H9 (cell line): ENCODE measurements around the gene TUBD1. TPM values are rescaled to one million over a fixed set of nuclear protein-coding genes. Genes with fewer than 3 reads are reported as not detected.
A peak's percentile ranks its signal among the peaks of the same experiment; 100 is the strongest.

Experiments
- DNase-seq: peaks from one replicate; pipeline ENCODE4 v3.0.0-alpha.2; 2017
- H2AFZ ChIP-seq: one replicate; pipeline ENCODE4 v1.6.1; 2013; ENCODE audit warnings: mild to moderate bottlenecking, low read length, control low read depth, moderate library complexity
- H2AK5ac ChIP-seq: 2 replicates; pipeline ENCODE4 v1.6.1; 2013; ENCODE audit warnings: low read length, control low read depth, mixed read lengths; ENCODE audit not compliant: insufficient read length
- H2BK120ac ChIP-seq: one replicate; pipeline ENCODE4 v1.6.1; 2013; ENCODE audit warnings: low read depth, mild to moderate bottlenecking, low read length, control low read depth, inconsistent platforms; ENCODE audit not compliant: poor library complexity, severe bottlenecking
- H2BK12ac ChIP-seq: 2 replicates; pipeline ENCODE4 v1.6.1; 2013; ENCODE audit warnings: low read length, control low read depth, mixed read lengths, low read depth; ENCODE audit not compliant: insufficient read length
- H2BK15ac ChIP-seq: 2 replicates; pipeline ENCODE4 v1.6.1; 2013; ENCODE audit warnings: low read depth, low read length, control low read depth
- H2BK20ac ChIP-seq: one replicate; pipeline ENCODE4 v1.6.1; 2013; ENCODE audit warnings: low read depth, mild to moderate bottlenecking, low read length, control low read depth, inconsistent platforms; ENCODE audit not compliant: poor library complexity, severe bottlenecking
- H2BK5ac ChIP-seq: 2 replicates; pipeline ENCODE4 v1.6.1; 2013; ENCODE audit warnings: low read length, control low read depth, mixed read lengths; ENCODE audit not compliant: insufficient read length
- H3K14ac ChIP-seq: 2 replicates; pipeline ENCODE4 v1.6.1; 2013; ENCODE audit warnings: low read length, control low read depth; ENCODE audit not compliant: insufficient read depth
- H3K18ac ChIP-seq: 2 replicates; pipeline ENCODE4 v1.6.1; 2013; ENCODE audit warnings: low read depth, mild to moderate bottlenecking, mixed read lengths, low read length, control low read depth; ENCODE audit not compliant: insufficient read length
- H3K23ac ChIP-seq: 2 replicates; pipeline ENCODE4 v1.6.1; 2013; ENCODE audit warnings: low read length, control low read depth, mixed read lengths, low read depth; ENCODE audit not compliant: insufficient read length
- H3K23me2 ChIP-seq: 2 replicates; pipeline ENCODE4 v1.6.1; 2013; ENCODE audit warnings: low read depth, mild to moderate bottlenecking, mixed read lengths, low read length, control low read depth; ENCODE audit not compliant: insufficient read length, poor library complexity, severe bottlenecking
- H3K27ac ChIP-seq: 2 replicates; pipeline ENCODE4 v1.5.1; 2013; ENCODE audit warnings: low read length, control low read depth, mixed read lengths, low read depth; ENCODE audit not compliant: insufficient read length
- H3K27me3 ChIP-seq: 2 replicates; pipeline ENCODE4 v1.6.1; 2013; ENCODE audit warnings: low read length, control low read depth, inconsistent platforms; ENCODE audit not compliant: insufficient read depth
- H3K4ac ChIP-seq: 2 replicates; pipeline ENCODE4 v1.6.1; 2013; ENCODE audit warnings: low read depth, mild to moderate bottlenecking, control low read depth, inconsistent platforms, low read length, moderate library complexity
- H3K4me1 ChIP-seq: 2 replicates; pipeline ENCODE4 v1.6.1; 2013; ENCODE audit warnings: low read length, control low read depth, inconsistent platforms; ENCODE audit not compliant: insufficient read depth
- H3K4me2 ChIP-seq: 2 replicates; pipeline ENCODE4 v1.6.1; 2013; ENCODE audit warnings: low read length, control low read depth, mixed read lengths; ENCODE audit not compliant: insufficient read length, insufficient read depth
- H3K56ac ChIP-seq: 2 replicates; pipeline ENCODE4 v1.6.1; 2013; ENCODE audit warnings: low read depth, mild to moderate bottlenecking, mixed read lengths, low read length, control low read depth; ENCODE audit not compliant: insufficient read length
- H3K79me1 ChIP-seq: 2 replicates; pipeline ENCODE4 v1.6.1; 2013; ENCODE audit warnings: low read depth, mild to moderate bottlenecking, moderate library complexity, low read length, control low read depth, inconsistent platforms; ENCODE audit not compliant: insufficient read depth, poor library complexity, severe bottlenecking
- H3K79me2 ChIP-seq: 2 replicates; pipeline ENCODE4 v1.6.1; 2013; ENCODE audit warnings: low read length, control low read depth, inconsistent platforms; ENCODE audit not compliant: insufficient read depth
- H3K9ac ChIP-seq: 2 replicates; pipeline ENCODE4 v1.6.1; 2013; ENCODE audit warnings: low read length, control low read depth, mixed read lengths; ENCODE audit not compliant: insufficient read length; ENCODE audit errors: extremely low read depth
- H3K9me3 ChIP-seq: one replicate; pipeline ENCODE4 v1.6.1; 2013; ENCODE audit warnings: low read depth, low read length, inconsistent platforms; ENCODE audit not compliant: control insufficient read depth
- H3T11ph ChIP-seq: one replicate; pipeline ENCODE4 v1.6.1; 2013; ENCODE audit warnings: mild to moderate bottlenecking, low read length, control low read depth, inconsistent platforms
- H4K20me1 ChIP-seq: one replicate; pipeline ENCODE4 v1.6.1; 2013; ENCODE audit not compliant: control insufficient read depth, insufficient read length, insufficient read depth
- H4K5ac ChIP-seq: 2 replicates; pipeline ENCODE4 v1.6.1; 2013; ENCODE audit warnings: low read depth, mild to moderate bottlenecking, mixed read lengths, low read length, control low read depth; ENCODE audit not compliant: insufficient read length
- H4K8ac ChIP-seq: replicated peaks from 2 replicates; pipeline ENCODE4 v1.6.1; 2013; ENCODE audit warnings: low read length, control low read depth, mixed read lengths, low read depth; ENCODE audit not compliant: insufficient read length
- H4K91ac ChIP-seq: 2 replicates; pipeline ENCODE4 v1.6.1; 2013; ENCODE audit warnings: low read depth, mild to moderate bottlenecking, moderate library complexity, mixed read lengths, low read length, control low read depth; ENCODE audit not compliant: insufficient read length
- H3K27ac Mint-ChIP-seq, 3 experiments: 2 replicates in 2 of 3; 3 replicates in 1 of 3; pipeline ENCODE4 v1.8.0; 2020 to 2021; ENCODE audit warnings: mixed read lengths in 3 of 3, mild to moderate bottlenecking in 1 of 3, moderate library complexity in 1 of 3
- H3K27me3 Mint-ChIP-seq: 2 replicates; pipeline ENCODE4 v1.8.0; 2021; ENCODE audit warnings: low read depth, mild to moderate bottlenecking, moderate library complexity, mixed read lengths
- H3K36me3 Mint-ChIP-seq, 3 experiments: 2 replicates in 2 of 3; 3 replicates in 1 of 3; pipeline ENCODE4 v1.8.0; 2020 to 2021; ENCODE audit warnings: low read depth in 3 of 3, mixed read lengths in 3 of 3; ENCODE audit not compliant: insufficient read depth in 1 of 3
- H3K4me1 Mint-ChIP-seq, 2 experiments: 2 replicates each; pipeline ENCODE4 v1.8.0; 2020; ENCODE audit warnings: mixed read lengths in 2 of 2
- H3K4me3 Mint-ChIP-seq, 2 experiments: 2 replicates in 1 of 2; 3 replicates in 1 of 2; pipeline ENCODE4 v1.8.0; 2020 to 2021; ENCODE audit warnings: mild to moderate bottlenecking in 2 of 2, mixed read lengths in 2 of 2, moderate library complexity in 1 of 2
- H3K9me3 Mint-ChIP-seq, 2 experiments: 2 replicates in 1 of 2; 3 replicates in 1 of 2; pipeline ENCODE4 v1.8.0; 2020; ENCODE audit warnings: mild to moderate bottlenecking in 2 of 2, mixed read lengths in 2 of 2, moderate library complexity in 1 of 2
- CTCF ChIP-seq: fragments of 200-600 bp; sonication (generic); conservative IDR thresholded peaks from 3 replicates; pipeline ENCODE4 v1.8.0; 2021; ENCODE audit warnings: antibody characterized with exemption, mild to moderate bottlenecking
- WGBS: extraction: QIAGEN DNeasy Blood & Tissue Kit; methylation state at CpG from one replicate; pipeline ENCODE4 v1.1.7; 2013; ENCODE audit warnings: missing lambda C conversion rate, low lambda C conversion rate, mixed read lengths; ENCODE audit not compliant: insufficient read length; ENCODE audit errors: extremely low coverage; 5-methylcytosine and 5-hydroxymethylcytosine counted together
- total RNA-seq: library from RNA; stranded (reverse); gene quantifications from 2 replicates; pipeline ENCODE4 v1.2.1, GENCODE V29; 2021

Gene TUBD1
- total RNA-seq, 1 experiment from 2014 or later: 26.4 TPM

DNA sequence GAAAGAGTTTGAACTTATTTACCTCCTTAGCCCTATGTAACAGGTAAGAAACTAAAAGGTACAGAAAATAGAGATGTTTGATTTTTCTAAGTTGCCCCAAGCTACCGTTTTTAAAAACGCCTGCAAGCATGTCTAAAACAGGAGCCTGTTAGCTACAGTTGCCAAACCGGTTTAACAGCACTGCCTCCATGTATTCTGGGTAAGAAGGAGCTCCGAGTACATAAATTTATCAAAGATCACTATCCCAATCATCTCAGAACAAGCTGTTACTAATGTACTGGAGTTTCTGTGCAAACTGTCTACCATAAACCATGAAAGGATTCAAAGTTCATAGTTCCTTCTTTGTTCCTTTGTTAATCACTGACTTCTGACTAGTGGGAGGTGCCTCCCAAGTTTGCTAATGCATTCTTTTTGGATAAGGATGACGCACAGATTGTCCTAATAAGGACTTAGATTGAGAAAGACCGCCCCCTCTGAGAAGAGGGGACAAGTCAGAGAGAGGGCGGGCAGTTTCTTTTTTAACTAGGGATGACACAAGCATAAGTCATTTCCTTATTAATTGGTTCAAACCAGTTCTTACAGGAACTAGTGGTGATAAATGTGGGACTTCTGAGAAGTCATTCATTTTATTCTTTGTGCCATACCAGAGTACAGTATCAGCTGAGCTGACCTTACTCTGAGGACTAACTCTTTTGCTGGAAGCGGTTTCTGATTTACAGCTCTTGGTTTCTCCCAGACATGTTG, 55.3 kb downstream of the TUBD1 start:
- Histone ChIP-seq H3K9ac (peak overlapping the region; percentile 100), H2BK5ac (peak overlapping the region; percentile 94), H3K56ac (peak overlapping the region; percentile 77), H3K18ac (peak overlapping the region; percentile 92), H3K14ac (peak overlapping the region; percentile 97; the same call in 1 of the 2 replicates), H3K4me1 (no peaks in the 10 kb centered on the region), H3K79me1 (no peaks in the 10 kb centered on the region), H2AK5ac (no peak overlapping the region), H4K8ac (no peak overlapping the region), H3K23me2 (peaks cover 3% of the 10 kb centered on the region), H4K5ac (no peak overlapping the region), H3K4me2 (peak overlapping the region; percentile 90), H2BK15ac (no peak overlapping the region), H3K27ac (peak overlapping the region; percentile 90), H3K79me2 (peaks cover 10% of the 10 kb centered on the region; the same call in 1 of the 2 replicates), H2BK120ac (peak overlapping the region; percentile 90), H3K27me3 (no peaks in the 10 kb centered on the region), H3K23ac (no peak overlapping the region), H3K9me3 (no peaks in the 10 kb centered on the region), H4K91ac (no peak overlapping the region), H3K4ac (peak overlapping the region; percentile 79; the same call in 1 of the 2 replicates), H2BK12ac (peak overlapping the region; percentile 39), H2BK20ac (peak overlapping the region; percentile 97), H4K20me1 (no peaks in the 10 kb centered on the region), H2AFZ (no peak overlapping the region), H3T11ph (peak overlapping the region; percentile 100)
- H3K4me1 Mint-ChIP-seq: peaks cover 29 to 33% of the 10 kb centered on the region in 2 experiments
- H3K27me3 Mint-ChIP-seq: no peaks in the 10 kb centered on the region
- H3K27ac Mint-ChIP-seq: peak overlapping the region; percentile 98 to 100 (median 98)
- peaks cover 25 to 46% (median 42%) of the 10 kb centered on the region in 3 experiments for H3K36me3 Mint-ChIP-seq
- peak overlapping the region; percentile 89 to 94 for H3K4me3 Mint-ChIP-seq
- peak; percentile 89 for DNase-seq
- WGBS: no CpG with 5 or more reads among the region's 8 CpGs
- H3K9me3 Mint-ChIP-seq: no peaks in the 10 kb centered on the region; a peak in 2 of 5 replicates
- TF ChIP-seq CTCF: no peak; the same call in 2 of the 3 replicates
